Gastroesophageal sphincter (tissue), 3 donors: ENCODE data around the gene KCND3.

ENCODE experiments used
- EP300 ChIP-seq: sonication (generic); formaldehyde crosslinking; IDR thresholded peaks from one replicate; pipeline ENCODE4 v1.6.1; 2017; ENCODE audit warnings: antibody characterized with exemption, mild to moderate bottlenecking
- POLR2A ChIP-seq, 2 donors: fragments of 450-650 bp; IDR thresholded peaks; one replicate each; pipeline ENCODE4 v1.6.1; 2017; ENCODE audit warnings: antibody characterized with exemption in 2 of 2, mild to moderate bottlenecking in 2 of 2, moderate library complexity in 1 of 2
- POLR2AphosphoS5 ChIP-seq: sonication (generic); formaldehyde crosslinking; IDR thresholded peaks from one replicate; pipeline ENCODE4 v1.6.1; 2017; ENCODE audit warnings: antibody characterized with exemption
- TF ChIP-seq, protein P1 (sequence below), 4 experiments: fragments of 200-600 bp in 2 of 4; fragments of 450-650 bp in 2 of 4; sonication (generic) in 1 of 4; IDR thresholded peaks; one replicate each; pipeline ENCODE4 v1.5.1; 2017 to 2019; ENCODE audit warnings: antibody characterized with exemption in 4 of 4, mild to moderate bottlenecking in 2 of 4, moderate library complexity in 2 of 4

DNA sequence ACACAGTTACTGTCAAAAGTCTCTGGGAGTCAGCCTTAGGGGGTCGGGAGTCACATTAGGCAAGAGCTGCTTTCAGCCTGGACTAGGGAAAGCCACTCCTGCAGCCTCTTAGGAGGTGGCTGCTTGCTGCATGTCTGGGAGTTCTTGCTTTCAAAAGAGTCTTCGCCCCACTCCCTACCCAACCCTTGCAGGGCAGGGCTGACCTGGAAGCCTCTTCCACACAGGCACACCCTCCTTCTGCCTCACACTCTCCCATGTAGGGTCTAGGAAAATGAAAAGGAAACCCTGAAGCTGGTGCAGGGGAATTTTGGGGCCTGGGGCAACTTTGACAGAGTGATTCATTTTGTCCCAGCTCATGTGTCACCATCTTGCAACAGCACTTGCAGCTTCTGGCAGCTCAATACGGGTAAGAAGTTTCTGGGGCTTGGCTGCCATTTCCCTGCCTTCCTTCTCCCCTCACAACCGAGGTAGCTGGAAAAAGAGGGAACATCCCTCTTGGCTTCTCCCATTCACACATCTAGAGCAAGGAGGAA is 37.3 kb downstream of the KCND3 start:
- TF ChIP-seq, protein P1, sequence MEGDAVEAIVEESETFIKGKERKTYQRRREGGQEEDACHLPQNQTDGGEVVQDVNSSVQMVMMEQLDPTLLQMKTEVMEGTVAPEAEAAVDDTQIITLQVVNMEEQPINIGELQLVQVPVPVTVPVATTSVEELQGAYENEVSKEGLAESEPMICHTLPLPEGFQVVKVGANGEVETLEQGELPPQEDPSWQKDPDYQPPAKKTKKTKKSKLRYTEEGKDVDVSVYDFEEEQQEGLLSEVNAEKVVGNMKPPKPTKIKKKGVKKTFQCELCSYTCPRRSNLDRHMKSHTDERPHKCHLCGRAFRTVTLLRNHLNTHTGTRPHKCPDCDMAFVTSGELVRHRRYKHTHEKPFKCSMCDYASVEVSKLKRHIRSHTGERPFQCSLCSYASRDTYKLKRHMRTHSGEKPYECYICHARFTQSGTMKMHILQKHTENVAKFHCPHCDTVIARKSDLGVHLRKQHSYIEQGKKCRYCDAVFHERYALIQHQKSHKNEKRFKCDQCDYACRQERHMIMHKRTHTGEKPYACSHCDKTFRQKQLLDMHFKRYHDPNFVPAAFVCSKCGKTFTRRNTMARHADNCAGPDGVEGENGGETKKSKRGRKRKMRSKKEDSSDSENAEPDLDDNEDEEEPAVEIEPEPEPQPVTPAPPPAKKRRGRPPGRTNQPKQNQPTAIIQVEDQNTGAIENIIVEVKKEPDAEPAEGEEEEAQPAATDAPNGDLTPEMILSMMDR (IDR thresholded peaks at IDR 0.05), result no peak
- TF ChIP-seq POLR2A (IDR thresholded peaks at IDR 0.05) (no peak), POLR2AphosphoS5 (no peak), EP300 (no peak)
